CD4-positive, alpha-beta memory T cell (primary cell): ENCODE measurements around the gene TMEM9. TPM values are rescaled to one million over a fixed set of nuclear protein-coding genes. Genes with fewer than 3 reads are reported as not detected.

Experiments
- CTCF ChIA-PET: fragments of 350-600 bp; sonication (Branson Sonifier 250); formaldehyde crosslinking; loops from one replicate; lab custom pipeline; 2021; ENCODE audit warnings: inconsistent platforms; ENCODE audit not compliant: partially characterized antibody; lab: Charles Lee
- POLR2A ChIA-PET: fragments of 350-600 bp; sonication (Branson Sonifier 250); formaldehyde crosslinking; loops from one replicate; lab custom pipeline; 2021; ENCODE audit not compliant: partially characterized antibody; lab: Charles Lee
- DNase-seq, 5 donors: peaks; one replicate each; pipeline versions ENCODE4 v3.0.0 to v3.0.0-alpha.2; 2020 to 2022; ENCODE audit warnings: mixed read lengths in 1 of 5
- H3K27ac ChIP-seq: one replicate; pipeline ENCODE4 v1.7.0; 2013; ENCODE audit warnings: low read depth, low read length
- H3K27me3 ChIP-seq: 2 replicates; pipeline ENCODE4 v1.7.0; 2013; ENCODE audit warnings: mild to moderate bottlenecking, low read length, moderate library complexity; ENCODE audit not compliant: insufficient read depth
- H3K36me3 ChIP-seq: 2 replicates; pipeline ENCODE4 v1.7.0; 2013; ENCODE audit warnings: mild to moderate bottlenecking, low read length, moderate library complexity; ENCODE audit not compliant: insufficient read depth
- H3K4me1 ChIP-seq: 2 replicates; pipeline ENCODE4 v1.7.0; 2013; ENCODE audit warnings: mild to moderate bottlenecking, low read length, moderate library complexity; ENCODE audit not compliant: insufficient read depth
- H3K4me3 ChIP-seq, 2 donors: one replicate each; pipeline ENCODE4 v1.7.0; 2013; ENCODE audit warnings: low read length in 2 of 2, mild to moderate bottlenecking in 1 of 2
- H3K9me3 ChIP-seq, 2 donors: one replicate each; pipeline ENCODE4 v1.7.0; 2013; ENCODE audit warnings: low read length in 2 of 2, control low read depth in 1 of 2; ENCODE audit not compliant: control insufficient read depth in 1 of 2
- H3K27ac Mint-ChIP-seq, 7 donors: one replicate each; pipeline ENCODE4 v1.8.0; 2020 to 2021; ENCODE audit warnings: mixed read lengths in 7 of 7, mild to moderate bottlenecking in 6 of 7, inconsistent platforms in 3 of 7, moderate library complexity in 3 of 7
- H3K27me3 Mint-ChIP-seq, 2 donors: one replicate each; pipeline ENCODE4 v1.8.0; 2020 to 2021; ENCODE audit warnings: mixed read lengths in 2 of 2
- H3K36me3 Mint-ChIP-seq, 2 donors: one replicate each; pipeline ENCODE4 v1.8.0; 2020 to 2021; ENCODE audit warnings: mixed read lengths in 2 of 2, inconsistent platforms in 1 of 2, mild to moderate bottlenecking in 1 of 2
- H3K4me1 Mint-ChIP-seq, 4 donors: one replicate each; pipeline ENCODE4 v1.8.0; 2020 to 2021; ENCODE audit warnings: mixed read lengths in 4 of 4, mild to moderate bottlenecking in 1 of 4
- H3K4me3 Mint-ChIP-seq, 8 donors: one replicate each; pipeline ENCODE4 v1.8.0; 2020 to 2021; ENCODE audit warnings: mixed read lengths in 8 of 8, mild to moderate bottlenecking in 7 of 8, moderate library complexity in 6 of 8, inconsistent platforms in 3 of 8
- H3K9me3 Mint-ChIP-seq, 8 donors: one replicate each; pipeline ENCODE4 v1.8.0; 2020 to 2021; ENCODE audit warnings: mixed read lengths in 8 of 8, mild to moderate bottlenecking in 5 of 8, inconsistent platforms in 3 of 8, moderate library complexity in 1 of 8
- intact Hi-C: fragments of 100-400 bp; cut with micrococcal nuclease; formaldehyde crosslinking; loops from one replicate; pipeline ENCODE4 v1.15.1; 2023
- polyA plus RNA-seq, 2 donors: library from polyadenylated mRNA; unstranded; fragments of 300-500 nt; fragmentation: Illumina TruSeq; gene quantifications; one replicate each; pipeline ENCODE4 v1.2.3, GENCODE V29; 2021
- total RNA-seq, 2 experiments: library from RNA; stranded (reverse); gene quantifications; one replicate each; pipeline ENCODE4 v1.2.3, GENCODE V29; 2021

TMEM9 gene
- total and polyA plus RNA-seq, 4 experiments from 2014 or later: 20.6 to 64.3 (median 23.3) TPM

DNA sequence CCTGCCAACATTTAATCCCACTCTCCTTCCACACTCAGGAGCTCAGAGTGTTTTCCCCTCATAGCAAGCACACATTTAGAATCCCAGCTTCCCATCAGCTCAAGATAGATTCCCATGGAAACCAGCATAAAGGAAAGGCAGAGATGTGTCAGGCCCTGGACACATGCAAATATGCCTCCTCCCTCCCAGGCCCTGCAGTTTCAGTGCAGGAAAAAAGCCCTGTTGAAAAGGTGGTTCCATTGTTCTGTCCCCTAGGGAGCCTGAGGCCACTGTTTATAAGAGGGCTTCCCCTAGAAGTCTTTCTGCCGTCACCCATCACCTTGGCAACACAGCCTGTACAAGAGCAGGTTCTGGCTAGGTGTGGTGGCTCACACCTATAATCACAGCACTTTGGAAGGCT is 45.7 kb downstream of the TMEM9 start:
- H3K9me3 Mint-ChIP-seq: no peaks in the 10 kb centered on the region
- CTCF ChIA-PET: interaction anchor here (1.0 to 1.9 kb wide), 3 partner anchors 11 to 137 kb away, joined by 3 to 8 read pairs (median 5); no protein-coding TSS in a partner anchor
- no peaks in the 10 kb centered on the region for H3K27me3 ChIP-seq
- no peak overlapping the region for H3K4me3 ChIP-seq
- no peaks in the 10 kb centered on the region for H3K4me1 ChIP-seq
- intact Hi-C loops: no loop called here
- no peaks in the 10 kb centered on the region for H3K36me3 Mint-ChIP-seq
- no peaks in the 10 kb centered on the region for H3K36me3 ChIP-seq
- H3K27ac ChIP-seq: no peak overlapping the region
- H3K9me3 ChIP-seq: no peaks in the 10 kb centered on the region
- no peak for DNase-seq
- H3K4me3 Mint-ChIP-seq: no peak overlapping the region
- POLR2A ChIA-PET: no interaction called here
- peaks cover 0 to 5% (median under 1%) of the 10 kb centered on the region in 4 donors for H3K4me1 Mint-ChIP-seq
- peak overlapping the region in 1 of 7 donors; percentile 36 for H3K27ac Mint-ChIP-seq
- no peaks in the 10 kb centered on the region for H3K27me3 Mint-ChIP-seq

DNA sequence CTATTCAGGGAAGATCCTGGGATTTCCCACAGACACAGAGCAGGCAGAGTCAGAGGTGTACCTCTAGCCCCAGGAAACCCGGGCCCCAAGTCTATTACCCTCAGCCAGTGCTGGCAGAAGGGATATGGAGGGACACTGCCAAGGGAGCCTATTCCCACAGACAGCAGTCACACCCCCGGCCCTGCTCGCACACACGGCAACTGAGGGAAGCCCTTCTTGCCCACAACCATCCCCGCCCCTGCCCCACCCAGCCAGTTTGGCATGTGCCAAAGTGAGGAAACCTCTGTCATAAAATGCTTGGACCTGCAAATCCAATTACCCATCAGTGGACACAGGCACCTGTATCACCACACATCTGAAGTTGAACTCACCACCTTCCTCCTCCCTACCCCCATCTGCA is 48.6 kb downstream of the TMEM9 start:
- Histone ChIP-seq H3K4me3 (no peak overlapping the region), H3K4me1 (no peaks in the 10 kb centered on the region), H3K9me3 (no peaks in the 10 kb centered on the region), H3K27me3 (no peaks in the 10 kb centered on the region), H3K27ac (no peak overlapping the region), H3K36me3 (no peaks in the 10 kb centered on the region)
- intact Hi-C loops: no loop called here
- Mint-ChIP-seq H3K9me3 (no peaks in the 10 kb centered on the region), H3K4me3 (no peak overlapping the region), H3K27me3 (no peaks in the 10 kb centered on the region), H3K36me3 (no peaks in the 10 kb centered on the region), H3K27ac (peak overlapping the region in 2 of 7 donors; percentile 32 to 71), H3K4me1 (no peaks in the 10 kb centered on the region)
- ChIA-PET POLR2A (no interaction called here), CTCF (no interaction called here)
- no peak for DNase-seq

DNA sequence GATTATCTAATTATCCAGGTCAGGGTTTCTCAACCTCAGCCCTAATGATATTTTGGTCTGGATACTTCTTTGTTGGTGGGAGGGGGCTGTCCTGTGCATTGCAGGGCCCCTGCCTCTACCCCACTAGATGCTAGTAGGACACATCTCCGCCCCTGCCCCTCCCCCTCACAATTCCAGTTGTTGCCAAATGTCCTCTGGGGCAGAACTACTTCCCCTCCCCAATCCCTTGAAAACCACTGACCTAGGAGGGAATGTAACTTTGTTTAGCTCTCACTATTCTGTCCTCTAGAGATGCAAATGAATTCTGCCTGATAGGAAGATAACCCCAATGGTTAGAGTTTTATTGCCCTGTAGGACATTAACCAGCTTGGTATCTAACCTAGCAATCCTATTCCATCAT is 50.1 kb downstream of the TMEM9 start:
- H3K9me3 Mint-ChIP-seq: no peaks in the 10 kb centered on the region
- intact Hi-C loops: no loop called here
- ChIA-PET POLR2A (no interaction called here), CTCF (interaction anchor here (1.1 kb wide), 1 partner anchor 20 kb away, joined by 3 read pairs; no protein-coding TSS in a partner anchor)
- no peaks in the 10 kb centered on the region for H3K27me3 ChIP-seq
- H3K27ac ChIP-seq: no peak overlapping the region
- H3K36me3 Mint-ChIP-seq: no peaks in the 10 kb centered on the region
- H3K9me3 ChIP-seq: no peaks in the 10 kb centered on the region
- no peak for DNase-seq
- no peak overlapping the region for H3K4me3 ChIP-seq
- no peak overlapping the region for H3K27ac Mint-ChIP-seq
- H3K4me1 ChIP-seq: no peaks in the 10 kb centered on the region
- H3K4me1 Mint-ChIP-seq: no peaks in the 10 kb centered on the region
- H3K36me3 ChIP-seq: no peaks in the 10 kb centered on the region
- no peak overlapping the region for H3K4me3 Mint-ChIP-seq
- H3K27me3 Mint-ChIP-seq: no peaks in the 10 kb centered on the region

DNA sequence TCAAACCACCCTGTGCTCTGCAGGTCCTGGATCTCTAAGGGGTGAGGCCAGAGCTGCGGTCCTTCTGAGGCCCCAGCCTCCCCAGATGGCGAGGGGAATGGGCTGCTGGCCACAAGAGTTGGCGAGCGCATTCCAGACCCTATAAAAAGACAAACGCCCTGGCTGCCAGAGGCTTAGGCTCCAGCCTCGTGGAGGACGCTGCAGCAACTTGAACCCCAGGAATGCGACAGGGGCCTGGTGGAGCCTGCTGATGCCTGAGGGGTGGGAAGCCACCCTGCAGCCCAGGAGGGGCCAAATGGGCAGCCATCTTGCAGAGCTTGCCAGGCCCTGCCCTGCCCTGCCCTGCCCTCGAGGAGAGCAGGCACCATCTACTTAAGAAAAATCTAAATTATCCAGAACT is 50.6 kb downstream of the TMEM9 start:
- DNase-seq: no peak
- no peaks in the 10 kb centered on the region for H3K36me3 ChIP-seq
- CTCF ChIA-PET: interaction anchor here (1.1 to 1.3 kb wide), 2 partner anchors 11 to 19 kb away, joined by 3 read pairs; no protein-coding TSS in a partner anchor
- intact Hi-C loops: no loop called here
- no peaks in the 10 kb centered on the region for H3K4me1 Mint-ChIP-seq
- no peak overlapping the region for H3K4me3 ChIP-seq
- H3K9me3 Mint-ChIP-seq: no peaks in the 10 kb centered on the region
- no peak overlapping the region for H3K27ac Mint-ChIP-seq
- POLR2A ChIA-PET: no interaction called here
- no peak overlapping the region for H3K4me3 Mint-ChIP-seq
- no peaks in the 10 kb centered on the region for H3K9me3 ChIP-seq
- H3K4me1 ChIP-seq: no peaks in the 10 kb centered on the region
- H3K27me3 Mint-ChIP-seq: no peaks in the 10 kb centered on the region
- H3K27ac ChIP-seq: no peak overlapping the region
- no peaks in the 10 kb centered on the region for H3K27me3 ChIP-seq
- H3K36me3 Mint-ChIP-seq: no peaks in the 10 kb centered on the region

DNA sequence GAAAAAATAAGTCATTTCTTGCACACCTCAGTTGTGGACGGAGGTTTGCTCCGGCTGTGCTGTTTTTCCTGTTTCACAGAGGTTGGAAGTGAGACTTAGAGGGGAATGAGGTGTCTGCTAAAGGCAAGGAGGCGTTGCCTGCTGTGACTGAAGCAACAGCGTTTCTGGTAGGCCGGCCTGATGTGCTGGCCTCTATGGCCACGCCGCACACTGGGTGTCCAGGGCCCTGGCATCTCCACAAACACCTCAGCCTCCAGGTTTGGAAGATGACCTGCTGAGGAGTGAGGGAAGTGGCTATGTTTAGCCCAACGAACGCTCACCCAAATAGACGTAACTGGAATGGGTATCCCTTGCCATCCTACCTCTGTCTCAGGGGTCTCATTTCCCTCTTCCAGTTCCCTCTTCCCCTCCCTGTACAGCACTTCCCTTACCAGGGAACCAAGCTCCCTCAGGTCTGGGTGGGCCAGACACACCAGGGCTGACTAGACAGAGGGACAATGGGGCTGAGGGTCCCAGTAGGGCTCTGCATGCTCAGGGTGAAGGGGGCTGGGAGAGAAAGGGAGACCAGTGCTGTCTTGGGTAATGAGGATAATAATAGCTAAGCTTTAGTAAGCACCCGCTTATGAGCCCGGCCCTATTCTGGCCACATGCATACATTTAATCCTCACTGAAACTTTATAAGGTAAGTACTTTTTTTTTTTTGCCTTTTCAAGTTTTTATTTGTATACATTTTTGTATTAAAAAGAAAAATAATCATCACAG is 53.9 kb downstream of the TMEM9 start:
- H3K4me1 ChIP-seq: no peaks in the 10 kb centered on the region
- Mint-ChIP-seq H3K9me3 (no peaks in the 10 kb centered on the region), H3K27ac (no peak overlapping the region), H3K36me3 (no peaks in the 10 kb centered on the region), H3K4me1 (no peaks in the 10 kb centered on the region), H3K27me3 (peaks cover 0 to 4% of the 10 kb centered on the region in 2 donors), H3K4me3 (no peak overlapping the region)
- H3K36me3 ChIP-seq: no peaks in the 10 kb centered on the region
- POLR2A ChIA-PET: no interaction called here
- DNase-seq: no peak
- no peak overlapping the region for H3K4me3 ChIP-seq
- CTCF ChIA-PET: interaction anchor here (2.5 kb wide), 1 partner anchor 19 kb away, joined by 5 read pairs; no protein-coding TSS in a partner anchor
- no peaks in the 10 kb centered on the region for H3K27me3 ChIP-seq
- intact Hi-C loops: no loop called here
- no peak overlapping the region for H3K27ac ChIP-seq
- no peaks in the 10 kb centered on the region for H3K9me3 ChIP-seq

DNA sequence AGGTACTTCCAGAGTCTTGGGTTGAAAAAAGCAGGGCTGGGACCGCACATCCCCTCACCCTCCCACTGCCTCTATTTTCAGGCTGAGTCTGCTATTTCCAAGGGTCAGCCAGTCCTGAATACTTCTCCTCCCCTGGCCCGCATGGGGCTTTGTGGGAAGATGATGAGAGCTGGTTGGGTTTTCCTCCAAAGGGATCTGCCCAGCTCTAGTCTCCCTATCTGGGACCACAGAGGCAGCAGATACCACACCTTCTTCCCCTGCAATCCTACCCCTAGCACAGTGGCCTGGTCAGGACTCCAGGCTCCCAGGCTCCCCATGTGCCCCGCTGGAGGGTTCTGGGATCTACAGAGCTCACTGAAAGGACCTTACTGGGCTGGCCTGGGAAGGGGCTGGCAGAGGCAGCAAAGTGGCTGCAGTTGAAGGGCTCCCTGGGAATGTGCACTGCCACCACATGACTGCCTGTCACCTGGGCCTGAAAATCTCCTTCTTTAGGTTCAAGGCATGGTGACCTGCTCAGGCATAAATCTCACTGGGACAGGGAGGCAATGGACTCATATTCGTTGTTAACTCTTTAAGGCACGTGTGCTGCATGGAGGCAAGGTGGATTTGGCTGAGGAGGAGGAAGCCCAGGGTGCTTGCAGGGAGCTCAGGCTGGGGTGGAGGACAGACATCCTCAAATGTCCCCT is 55.1 kb downstream of the TMEM9 start:
- no peaks in the 10 kb centered on the region for H3K4me1 Mint-ChIP-seq
- no peak overlapping the region for H3K4me3 Mint-ChIP-seq
- peaks cover 0 to under 1% (median 0%) of the 10 kb centered on the region in 8 donors for H3K9me3 Mint-ChIP-seq
- ChIA-PET POLR2A (no interaction called here), CTCF (interaction anchor here (1.4 to 2.5 kb wide), 3 partner anchors 15 to 20 kb away, joined by 3 to 5 read pairs (median 5); no protein-coding TSS in a partner anchor)
- no peak for DNase-seq
- H3K27me3 Mint-ChIP-seq: peaks cover 0 to 4% of the 10 kb centered on the region in 2 donors
- H3K4me3 ChIP-seq: no peak overlapping the region
- no peak overlapping the region for H3K27ac Mint-ChIP-seq
- H3K36me3 ChIP-seq: no peaks in the 10 kb centered on the region
- no peaks in the 10 kb centered on the region for H3K4me1 ChIP-seq
- H3K27ac ChIP-seq: no peak overlapping the region
- intact Hi-C loops: no loop called here
- no peaks in the 10 kb centered on the region for H3K36me3 Mint-ChIP-seq
- H3K27me3 ChIP-seq: no peaks in the 10 kb centered on the region
- no peaks in the 10 kb centered on the region for H3K9me3 ChIP-seq
